ENCODE results near the gene RSPO1. TPM values are rescaled to one million over a fixed set of nuclear protein-coding genes. Genes with fewer than 3 reads are reported as not detected.
"Not testable (repeated sequence)": the region's sequence is repeated elsewhere in the genome, so short reads cannot be mapped to it uniquely, and the experiment has no call there.

The RSPO1 gene
- total RNA-seq, 2 donors from 2014 or later, result 0.52 to 0.78 TPM

GRCh38 chr1:37595440-37596181, 39.1 kb downstream of the RSPO1 start, which contains the start of gene GNL2:
Gene GNL2, minus strand, starts transcription at chr1:37595937. Its CDS starts 115 bp downstream, at chr1:37595822.
- intact Hi-C loops (cut with DNase I, micrococcal nuclease), result loop anchor here in 1 of 2 donors (5.0 kb wide), 1 partner anchor 87 kb away; no protein-coding TSS in a partner anchor
- ATAC-seq, result peak; percentile 100
- peak; percentile 96 to 99 for DNase-seq

DNA sequence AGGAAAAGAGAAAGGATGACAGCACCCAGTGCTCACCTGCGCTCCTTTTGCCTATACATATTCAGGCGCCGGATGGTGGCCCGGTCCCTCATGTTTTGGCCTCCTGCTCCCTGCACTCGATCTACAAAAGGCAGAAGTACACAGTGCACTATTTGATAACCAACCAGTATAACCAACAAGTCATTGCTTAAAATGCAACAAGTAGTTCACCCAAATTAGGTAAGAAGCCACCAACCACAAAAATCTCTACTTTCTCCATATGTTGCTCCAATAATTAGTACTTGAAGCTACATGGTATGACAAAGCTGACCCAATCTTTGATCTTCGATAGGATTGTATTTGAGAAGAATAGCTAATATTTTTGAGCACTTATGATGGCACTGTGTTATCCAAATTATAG, 41.0 kb downstream of the RSPO1 start:
- DNase-seq (no peak), ATAC-seq (no peak)
- intact Hi-C loops (cut with DNase I, micrococcal nuclease), result no loop called here

DNA sequence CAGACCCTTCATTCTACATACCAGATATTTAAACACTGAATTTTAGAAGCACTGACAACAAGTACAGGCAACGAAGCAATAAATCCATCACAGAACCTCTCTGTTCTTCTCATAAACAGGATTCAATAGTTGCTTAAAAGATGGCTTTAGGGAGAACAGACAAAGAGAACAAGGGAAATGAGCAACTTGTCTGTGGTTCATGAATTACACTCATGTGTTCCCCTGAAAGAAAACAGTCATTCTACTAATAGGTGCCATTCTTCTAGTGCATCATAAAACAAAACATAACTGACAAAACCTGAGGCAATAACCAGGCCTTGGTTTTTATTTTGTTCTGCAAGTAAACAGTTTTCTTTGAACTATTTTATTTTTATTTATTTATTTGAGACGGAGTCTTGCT, 45.8 kb downstream of the RSPO1 start:
- intact Hi-C loops (cut with DNase I, micrococcal nuclease), result no loop called here
- DNase-seq (no peak), ATAC-seq (no peak)

GRCh38 chr1:37584544-37584943, 50.1 kb downstream of the RSPO1 start:
- DNase-seq; ATAC-seq; intact Hi-C loops (cut with DNase I, micrococcal nuclease): not testable (repeated sequence)

GRCh38 chr1:37575692-37576091, 59.0 kb downstream of the RSPO1 start:
- DNase-seq (no peak), ATAC-seq (no peak)
- intact Hi-C loops (cut with DNase I, micrococcal nuclease), result no loop called here

GRCh38 chr1:37574834-37575480, 59.7 kb downstream of the RSPO1 start:
- DNase-seq (no peak), ATAC-seq (no peak)

DNA sequence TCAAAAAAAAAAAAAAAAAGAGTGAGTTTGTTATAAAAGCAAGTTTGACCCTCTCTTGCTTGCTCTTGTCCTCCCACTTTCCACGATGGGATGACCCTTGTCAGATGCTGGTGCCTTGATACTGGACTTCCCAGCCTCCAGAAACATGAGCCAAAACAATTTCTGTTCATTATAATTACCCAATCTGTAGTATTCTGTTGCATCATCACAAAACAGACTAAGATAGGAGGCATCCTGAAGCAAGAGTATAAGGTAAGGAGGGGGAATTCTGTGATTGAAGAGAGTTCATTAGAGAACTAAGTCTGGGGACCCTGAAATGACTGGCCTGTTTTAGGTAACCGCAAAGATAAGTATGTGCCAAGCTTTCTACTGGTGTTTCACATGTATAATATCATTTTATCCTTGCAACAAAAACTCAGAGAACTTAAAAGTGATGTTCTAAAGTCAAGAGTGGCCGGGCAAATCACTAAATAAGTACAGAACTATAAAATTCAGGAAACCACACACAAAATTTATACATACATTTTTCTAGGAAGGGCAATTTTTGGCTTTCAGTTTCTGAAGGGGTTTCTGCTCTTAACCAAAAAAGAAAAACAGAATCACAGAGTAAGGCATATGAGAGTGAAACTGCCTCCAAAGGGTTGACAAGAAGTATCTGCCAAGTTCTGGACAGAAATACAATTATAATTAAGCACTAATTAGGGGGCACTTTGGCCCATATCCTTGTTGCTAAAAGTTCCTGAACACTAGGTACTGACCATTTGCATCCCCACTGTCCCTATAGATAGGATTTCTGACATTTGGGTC, 64.0 kb downstream of the RSPO1 start:
- no peak for ATAC-seq
- no peak for DNase-seq
- intact Hi-C loops (cut with DNase I, micrococcal nuclease), result no loop called here

More at GRCh38 chr1:37574834-37575480, 59.7 kb downstream of the RSPO1 start:
- intact Hi-C loops (cut with DNase I, micrococcal nuclease), result no loop called here

- ATAC-seq, result no peak
- no peak for DNase-seq
- intact Hi-C loops (cut with DNase I, micrococcal nuclease), result loop anchor here in 1 of 2 donors (10.0 kb wide), 1 partner anchor 118 kb away; no protein-coding TSS in a partner anchor
Observed at GRCh38 chr1:37567023-37567422, 67.7 kb downstream of the RSPO1 start.

DNA sequence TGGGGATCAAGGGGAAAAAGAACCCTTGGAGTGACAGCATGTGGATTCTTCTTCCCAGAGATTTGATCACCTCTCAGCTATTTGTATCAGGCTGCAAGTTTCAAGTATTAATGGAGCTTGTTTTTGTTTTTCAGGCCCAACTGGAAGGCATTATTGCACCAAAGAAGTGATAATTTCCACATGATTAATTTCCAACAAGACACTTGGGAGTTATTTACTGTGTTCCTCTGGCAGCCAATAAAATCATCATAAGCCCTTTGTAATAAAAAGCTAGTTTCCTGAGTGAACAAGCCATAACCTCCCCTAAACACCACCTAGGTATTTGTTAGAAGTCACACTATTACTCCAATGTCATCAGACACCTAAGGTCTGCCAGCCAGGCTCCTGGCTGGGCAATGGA, 69.8 kb downstream of the RSPO1 start:
- DNase-seq, result no peak
- no peak for ATAC-seq
- intact Hi-C loops (cut with DNase I, micrococcal nuclease), result loop anchor here in 1 of 2 donors (10.0 kb wide), 1 partner anchor 120 kb away; no protein-coding TSS in a partner anchor

GRCh38 chr1:37562984-37563383, 71.7 kb downstream of the RSPO1 start:
- DNase-seq (no peak), ATAC-seq (no peak)
- intact Hi-C loops (cut with DNase I, micrococcal nuclease), result loop anchor here in 1 of 2 donors (10.0 kb wide), 1 partner anchor 122 kb away; no protein-coding TSS in a partner anchor

Other genes with a start within 250 kb of the RSPO1 start
- gene ZC3H12A, start 160.3 kb downstream of the RSPO1 start, total RNA-seq, result 10 to 100 TPM; 24.0 to 61.6 TPM
- 10 to 100 TPM; 38.1 to 41.4 TPM for gene MEAF6, start 120.1 kb downstream of the RSPO1 start, total RNA-seq
- 10 to 100 TPM; 15.1 to 15.9 TPM for gene SNIP1, start 80.6 kb downstream of the RSPO1 start, total RNA-seq
- gene DNALI1, start 78.0 kb downstream of the RSPO1 start, total RNA-seq, result 1 to 10 TPM; 3.7 to 4.5 TPM
- gene GNL2, start 39.0 kb downstream of the RSPO1 start, total RNA-seq, result 10 to 100 TPM; 29.9 to 35.1 TPM
- 10 to 100 TPM in 1 of 2 donors, 1 to 10 TPM in 1; 7.9 to 10.2 TPM for gene CDCA8, start 57.6 kb upstream of the RSPO1 start, total RNA-seq
- gene EPHA10, start 130.2 kb upstream of the RSPO1 start, total RNA-seq, result 10 to 100 TPM; 49.2 to 62.5 TPM
- gene MANEAL, start 159.0 kb upstream of the RSPO1 start, total RNA-seq, result 1 to 10 TPM; 7.0 to 7.6 TPM
- gene C1orf122, start 172.9 kb upstream of the RSPO1 start, total RNA-seq, result 10 to 100 TPM; 36.7 to 43.7 TPM
- 10 to 100 TPM; 12.3 to 15.1 TPM for gene YRDC, start 173.3 kb upstream of the RSPO1 start, total RNA-seq
- gene MTF1, start 224.7 kb upstream of the RSPO1 start, total RNA-seq, result 10 to 100 TPM; 28.0 to 37.9 TPM